ENCODE results near the gene CUEDC1.

DNA sequence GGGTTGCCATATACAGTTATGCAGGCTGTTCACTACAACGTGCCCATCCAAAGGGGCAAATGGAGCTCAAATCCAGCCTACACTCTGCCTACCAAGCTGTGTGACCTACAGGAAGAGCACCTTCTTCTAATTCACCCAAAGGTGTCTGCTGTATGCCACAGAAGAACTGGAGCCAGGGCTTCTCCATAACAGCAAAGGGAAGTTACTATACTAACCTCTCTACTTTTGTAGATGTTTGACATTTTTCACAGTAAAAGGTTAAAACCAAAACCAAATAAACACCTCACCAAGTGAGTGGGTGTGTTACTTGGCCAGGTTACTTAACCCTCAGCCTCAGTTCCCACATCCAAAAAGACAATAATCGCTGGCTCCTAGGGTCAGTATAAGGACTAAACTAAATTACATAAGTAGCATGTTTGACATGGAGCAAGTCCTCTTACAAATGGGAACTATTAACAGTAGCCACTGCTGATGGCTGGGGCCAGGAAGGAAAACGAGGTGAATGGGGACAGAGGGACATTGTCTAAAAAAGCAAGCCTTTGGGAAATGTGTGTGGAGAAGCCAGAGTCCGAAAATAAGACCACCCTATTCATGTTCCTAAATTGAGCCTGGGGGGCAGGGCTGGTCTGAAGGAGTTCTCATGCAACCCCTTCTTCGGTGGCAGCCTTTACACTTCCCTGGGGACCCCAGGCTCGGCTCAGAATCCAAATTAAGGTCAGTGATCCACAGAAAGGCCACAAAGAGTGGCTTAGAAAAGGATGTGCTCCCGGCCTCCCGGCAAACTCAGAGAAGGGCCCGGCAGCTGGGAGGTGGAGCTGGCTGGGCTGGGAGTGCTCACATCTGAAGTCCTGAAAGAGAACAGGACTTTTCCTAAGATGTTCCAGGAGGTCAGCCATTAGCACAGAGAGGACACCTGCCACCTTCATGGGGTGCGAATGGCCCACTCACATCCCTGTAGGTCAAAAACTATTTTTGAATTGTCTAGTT, 13.5 kb downstream of the CUEDC1 start:
- TF ChIP-seq POLR2A (IDR thresholded peaks at IDR 0.05; ENCODE audit: low read depth, low read length) (no peak), TAF1 (IDR thresholded peaks at IDR 0.05; ENCODE audit: low read depth, low read length) (no peak), POLR2AphosphoS5 (IDR thresholded peaks at IDR 0.05; ENCODE audit: low read depth, low read length) (no peak), PAX5 (IDR thresholded peaks at IDR 0.05; ENCODE audit: insufficient read depth, low read length, severe bottlenecking) (no peak), POU2F2 (IDR thresholded peaks at IDR 0.05; ENCODE audit: low read depth, low read length) (no peak)
